Measurements from ENCODE around the gene RNF220.

GRCh38 chr1:44677201-44677766 is 272.2 kb downstream of the RNF220 start:
- TF ChIP-seq CTCF (IDR thresholded peaks at IDR 0.05) (no peak), POLR2A (IDR thresholded peaks at IDR 0.05) (no peak)
